SK-N-SH (cell line): ENCODE results near the gene NBPF1. TPM values are rescaled to one million over a fixed set of nuclear protein-coding genes. Genes with fewer than 3 reads are reported as not detected.
"Not testable (repeated sequence)": the region's sequence is repeated elsewhere in the genome, so short reads cannot be mapped to it uniquely, and the experiment has no call there.

ENCODE experiments used
- CTCF ChIA-PET: fragments of 300-600, 350-600 bp; formaldehyde crosslinking; extraction: SDS; loops from one replicate; lab custom pipeline; 2021; lab: Yijun Ruan, JAX
- POLR2A ChIA-PET: fragments of 350-600 bp; sonication (Branson Sonifier 250); formaldehyde crosslinking; extraction: SDS; loops from one replicate; lab custom pipeline; 2020; ENCODE audit warnings: antibody characterized with exemption, inconsistent platforms; lab: Yijun Ruan, JAX
- DNase-seq: peaks from one replicate; pipeline ENCODE4 v3.0.0; 2012
- H2AFZ ChIP-seq: fragments of 200-600 bp; sonication (generic); 2 replicates; pipeline ENCODE4 v1.8.1; 2016; ENCODE audit warnings: antibody characterized with exemption, mild to moderate bottlenecking, low read depth
- H3F3A ChIP-seq: fragments of 200-600 bp; sonication (generic); replicated peaks from 2 replicates; pipeline ENCODE3; 2016; ENCODE audit warnings: antibody characterized with exemption, mild to moderate bottlenecking; ENCODE audit not compliant: insufficient read depth
- H3K27ac ChIP-seq, 2 experiments: fragments of 200-500 bp in 1 of 2; fragments of 200-600 bp in 1 of 2; sonication (Bioruptor generic) in 1 of 2; sonication (generic), shearing (Covaris generic) in 1 of 2; 2 replicates each; pipeline versions ENCODE4 v1.5.1 to v1.6.1; 2014 to 2016; ENCODE audit warnings: low read depth in 2 of 2, inconsistent platforms in 1 of 2, low read length in 1 of 2, mild to moderate bottlenecking in 1 of 2, mixed read lengths in 1 of 2
- H3K27me3 ChIP-seq: fragments of 200-600 bp; sonication (generic), shearing (Covaris generic); 2 replicates; pipeline ENCODE4 v1.6.1; 2016; ENCODE audit warnings: mixed run types; ENCODE audit not compliant: insufficient read depth
- H3K36me3 ChIP-seq, 2 experiments: fragments of 200-500 bp in 1 of 2; fragments of 200-600 bp in 1 of 2; sonication (Bioruptor generic) in 1 of 2; sonication (generic) in 1 of 2; replicated peaks in 1 of 2; 2 replicates each; pipeline versions ENCODE3 to v1.5.1; 2014 to 2016; ENCODE audit warnings: low read length in 1 of 2, mild to moderate bottlenecking in 1 of 2; ENCODE audit not compliant: insufficient read depth in 2 of 2, control insufficient read depth in 1 of 2
- H3K4me1 ChIP-seq, 2 experiments: fragments of 200-500 bp in 1 of 2; fragments of 200-600 bp in 1 of 2; sonication (Bioruptor generic) in 1 of 2; sonication (generic), shearing (Covaris generic) in 1 of 2; 2 replicates each; pipeline versions ENCODE4 v1.5.1 to v1.6.1; 2014 to 2016; ENCODE audit warnings: low read depth in 1 of 2, low read length in 1 of 2, mixed run types in 1 of 2; ENCODE audit not compliant: insufficient read depth in 2 of 2, control insufficient read depth in 1 of 2
- H3K4me2 ChIP-seq: fragments of 200-600 bp; sonication (generic), shearing (Covaris generic); 2 replicates; pipeline ENCODE4 v1.6.1; 2017; ENCODE audit warnings: mixed run types
- H3K4me3 ChIP-seq, 2 experiments: fragments of 200-500 bp in 1 of 2; fragments of 200-600 bp in 1 of 2; sonication (Bioruptor generic) in 1 of 2; sonication (generic), shearing (Covaris generic) in 1 of 2; 2 replicates each; pipeline versions ENCODE4 v1.5.1 to v1.8.1; 2014 to 2016; ENCODE audit warnings: low read depth in 2 of 2, inconsistent platforms in 1 of 2, low read length in 1 of 2, mild to moderate bottlenecking in 1 of 2, mixed read lengths in 1 of 2, moderate library complexity in 1 of 2
- H3K79me2 ChIP-seq: fragments of 200-600 bp; sonication (generic); 2 replicates; pipeline ENCODE4 v1.8.1; 2017; ENCODE audit warnings: mild to moderate bottlenecking; ENCODE audit not compliant: insufficient read depth
- H3K9ac ChIP-seq: fragments of 200-600 bp; sonication (generic); 2 replicates; pipeline ENCODE4 v1.6.1; 2017; ENCODE audit warnings: mixed run types
- H3K9me2 ChIP-seq: fragments of 200-600 bp; sonication (generic); 2 replicates; pipeline ENCODE4 v1.6.1; 2017; ENCODE audit warnings: mixed run types
- H3K9me3 ChIP-seq: fragments of 200-600 bp; sonication (generic); 2 replicates; pipeline ENCODE4 v1.6.1; 2017; ENCODE audit warnings: mixed run types, mild to moderate bottlenecking, moderate library complexity
- H4K20me1 ChIP-seq: fragments of 200-600 bp; sonication (generic); 2 replicates; pipeline ENCODE4 v1.6.1; 2017; ENCODE audit warnings: mild to moderate bottlenecking, mixed run types; ENCODE audit not compliant: insufficient read depth
- CHD2 ChIP-seq: fragments of 150-350 bp; IDR thresholded peaks from 2 replicates; pipeline ENCODE4 v1.6.1; 2018; ENCODE audit warnings: low read length; ENCODE audit not compliant: partially characterized antibody
- ELF1 ChIP-seq: IDR thresholded peaks from 2 replicates; pipeline ENCODE4 v1.4.0; 2012
- FOXJ3 ChIP-seq: sonication (generic); formaldehyde crosslinking; IDR thresholded peaks from 2 replicates; pipeline ENCODE4 v1.5.1; 2020; ENCODE audit warnings: mild to moderate bottlenecking, missing genetic modification reagents
- GABPA ChIP-seq: IDR thresholded peaks from 2 replicates; pipeline ENCODE4 v1.4.0; 2012; ENCODE audit warnings: low read depth, mild to moderate bottlenecking
- MAX ChIP-seq: IDR thresholded peaks from 2 replicates; pipeline ENCODE4 v1.4.0; 2012; ENCODE audit warnings: low read depth
- MXI1 ChIP-seq: IDR thresholded peaks from 2 replicates; pipeline ENCODE4 v1.6.1; 2012; ENCODE audit warnings: mild to moderate bottlenecking, low read depth, low read length, improper control_type of control experiment
- NRF1 ChIP-seq: IDR thresholded peaks from 2 replicates; pipeline ENCODE4 v1.6.1; 2012; ENCODE audit warnings: low read depth, mild to moderate bottlenecking, low read length
- POLR2AphosphoS5 ChIP-seq: IDR thresholded peaks from 2 replicates; pipeline ENCODE4 v1.6.1; 2012; ENCODE audit warnings: low read depth, low read length
- RAD21 ChIP-seq: IDR thresholded peaks from 2 replicates; pipeline ENCODE4 v1.6.1; 2012; ENCODE audit warnings: mild to moderate bottlenecking, low read length
- REST ChIP-seq: IDR thresholded peaks from 2 replicates; pipeline ENCODE4 v1.6.1; 2012; ENCODE audit warnings: mild to moderate bottlenecking, low read depth, low read length, moderate library complexity
- SIN3A ChIP-seq: IDR thresholded peaks from 2 replicates; pipeline ENCODE4 v1.6.1; 2012; ENCODE audit warnings: low read depth, mild to moderate bottlenecking, low read length, moderate library complexity, borderline replicate concordance
- SMC3 ChIP-seq: IDR thresholded peaks from 2 replicates; pipeline ENCODE4 v1.6.1; 2012; ENCODE audit warnings: low read depth, low read length, improper control_type of control experiment
- TAF1 ChIP-seq: IDR thresholded peaks from 2 replicates; pipeline ENCODE4 v1.6.1; 2012; ENCODE audit warnings: low read depth, mild to moderate bottlenecking, low read length, moderate library complexity, borderline replicate concordance
- YY1 ChIP-seq: IDR thresholded peaks from 2 replicates; pipeline ENCODE4 v1.4.0; 2012; ENCODE audit warnings: low read depth, mild to moderate bottlenecking
- WGBS: methylation state at CpG from one replicate; pipeline ENCODE4 v1.1.6; 2017; ENCODE audit warnings: low lambda C conversion rate; 5-methylcytosine and 5-hydroxymethylcytosine counted together
- polyA plus RNA-seq, 3 experiments: library from polyadenylated mRNA; depleted of rRNA; stranded (reverse); fragments of >200 nt; gene quantifications; 2 replicates each; pipeline ENCODE4 v1.2.3, GENCODE V29; 2012
- TF ChIP-seq, protein P1 (sequence below): fragments of 200-600 bp; sonication (generic); IDR thresholded peaks from 2 replicates; pipeline ENCODE4 v1.6.1; 2017; ENCODE audit warnings: antibody characterized with exemption, mild to moderate bottlenecking, moderate library complexity
- TF ChIP-seq, protein P2 (sequence below): IDR thresholded peaks from 2 replicates; pipeline ENCODE4 v1.4.0; 2012; ENCODE audit warnings: low read depth, borderline replicate concordance

NBPF1 gene
- polyA plus RNA-seq, 1 of the 3 experiments (the other 2 are of a cell fraction) = 29.8 TPM

DNA sequence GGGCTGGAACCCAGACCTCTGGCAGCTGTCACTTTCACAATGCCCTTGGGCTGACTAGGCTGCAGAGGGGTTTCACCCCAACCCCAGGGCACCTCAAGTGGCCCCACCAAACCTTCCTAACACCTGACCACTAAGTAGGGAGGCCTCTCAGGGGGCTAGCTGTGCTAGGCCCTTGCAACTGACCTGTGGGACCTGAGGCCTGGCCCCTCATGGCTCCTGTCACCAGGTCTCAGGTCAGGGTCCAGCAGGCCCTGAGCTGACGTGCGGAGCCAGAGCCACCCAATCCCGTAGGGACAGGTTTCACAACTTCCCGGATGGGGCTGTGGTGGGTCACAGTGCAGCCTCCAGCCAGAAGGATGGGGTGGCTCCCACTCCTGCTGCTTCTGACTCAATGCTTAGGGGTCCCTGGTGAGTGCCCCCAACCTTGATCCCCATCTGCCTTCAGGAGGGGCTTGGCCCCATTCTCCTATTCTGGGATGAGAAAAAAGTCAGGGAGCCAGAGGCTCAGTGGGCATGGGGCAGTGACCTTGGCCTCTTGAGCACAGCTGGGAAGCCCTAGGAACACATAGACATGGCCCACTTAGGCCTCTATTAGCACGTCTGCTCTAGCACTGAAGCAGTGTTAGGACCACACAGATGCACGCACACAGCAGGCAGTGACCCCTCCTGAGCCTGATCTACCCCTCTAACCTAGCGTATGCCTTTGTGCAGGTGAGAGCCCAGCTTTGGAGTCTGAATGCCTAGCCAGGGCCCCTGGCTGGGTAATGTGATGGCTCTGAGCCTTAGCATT, 32.1 kb upstream of the NBPF1 start:
- Histone ChIP-seq H3K4me3 (peak overlapping the region in 1 of 2 experiments; percentile 100; a peak in 1 of 4 replicates), H3K27ac (peak overlapping the region in 1 of 2 experiments; percentile 91; a peak in 2 of 4 replicates), H3K4me1 (peaks cover 15 to 25% of the 10 kb centered on the region in 2 experiments; a peak in 2 of 4 replicates), H3K79me2 (peaks cover 38% of the 10 kb centered on the region), H3K9ac (peak overlapping the region; percentile 90), H3K4me2 (peak overlapping the region; percentile 97), H2AFZ (peak overlapping the region; percentile 99)
- DNase-seq = peak; percentile 52
- H3K27me3 ChIP-seq, H3F3A ChIP-seq, H3K9me2 ChIP-seq, H4K20me1 ChIP-seq, H3K36me3 ChIP-seq, H3K9me3 ChIP-seq: not testable (repeated sequence)
- 96% methylated on average over 7 of the region's 7 CpGs for WGBS
- 0 out of 2 replicates have a peak, but pooled peaks have one; percentile 4 for TF ChIP-seq NRF1
- ChIA-PET CTCF (interaction anchor here (0.7 to 2.6 kb wide), 3 partner anchors 24 to 32 kb away, joined by 3 to 11 read pairs (median 4); partner anchors contain the start of gene NBPF1), POLR2A (interaction anchor here (1.3 to 1.5 kb wide), 2 partner anchors 25 to 132 kb away, joined by 4 read pairs; no protein-coding TSS in a partner anchor)

- not testable (repeated sequence) for H4K20me1 ChIP-seq, H3K27me3 ChIP-seq, H3K36me3 ChIP-seq, H3F3A ChIP-seq, H3K9me3 ChIP-seq, H3K9me2 ChIP-seq
- Histone ChIP-seq H3K27ac (peak overlapping the region; percentile 50 to 91), H3K9ac (peak overlapping the region; percentile 90), H3K79me2 (peaks cover 45% of the 10 kb centered on the region), H3K4me3 (peak overlapping the region; percentile 64 to 100), H3K4me2 (peak overlapping the region; percentile 97), H2AFZ (peak overlapping the region; percentile 99), H3K4me1 (peaks cover 15 to 25% of the 10 kb centered on the region in 2 experiments; a peak in 2 of 4 replicates)
- CTCF ChIA-PET = interaction anchor here (0.6 to 2.6 kb wide), 8 partner anchors 22 to 239 kb away, joined by 3 to 11 read pairs (median 3); partner anchors contain the start of gene NBPF1
- WGBS = 15% methylated on average over 61 of the region's 61 CpGs
- POLR2A ChIA-PET = interaction anchor here (0.7 to 1.5 kb wide), 4 partner anchors 20 to 131 kb away, joined by 3 to 6 read pairs (median 4); partner anchors contain the start of gene NBPF1
- peak; percentile 100 for DNase-seq
- TF ChIP-seq ELF1 (peak; percentile 81), POLR2AphosphoS5 (peak; percentile 97), GABPA (peak; percentile 83), TAF1 (peak; percentile 92), MXI1 (peak; percentile 95), RAD21 (peak; percentile 46), YY1 (peak; percentile 78), CHD2 (peak; percentile 98), SMC3 (peak; percentile 33; the same call in 1 of the 2 replicates), REST (peak; percentile 85), NRF1 (peak; percentile 98), MAX (peak; percentile 96), FOXJ3 (CRISPR knock-in tag) (peak; percentile 81), SIN3A (peak; percentile 99)
- TF ChIP-seq, protein P1, sequence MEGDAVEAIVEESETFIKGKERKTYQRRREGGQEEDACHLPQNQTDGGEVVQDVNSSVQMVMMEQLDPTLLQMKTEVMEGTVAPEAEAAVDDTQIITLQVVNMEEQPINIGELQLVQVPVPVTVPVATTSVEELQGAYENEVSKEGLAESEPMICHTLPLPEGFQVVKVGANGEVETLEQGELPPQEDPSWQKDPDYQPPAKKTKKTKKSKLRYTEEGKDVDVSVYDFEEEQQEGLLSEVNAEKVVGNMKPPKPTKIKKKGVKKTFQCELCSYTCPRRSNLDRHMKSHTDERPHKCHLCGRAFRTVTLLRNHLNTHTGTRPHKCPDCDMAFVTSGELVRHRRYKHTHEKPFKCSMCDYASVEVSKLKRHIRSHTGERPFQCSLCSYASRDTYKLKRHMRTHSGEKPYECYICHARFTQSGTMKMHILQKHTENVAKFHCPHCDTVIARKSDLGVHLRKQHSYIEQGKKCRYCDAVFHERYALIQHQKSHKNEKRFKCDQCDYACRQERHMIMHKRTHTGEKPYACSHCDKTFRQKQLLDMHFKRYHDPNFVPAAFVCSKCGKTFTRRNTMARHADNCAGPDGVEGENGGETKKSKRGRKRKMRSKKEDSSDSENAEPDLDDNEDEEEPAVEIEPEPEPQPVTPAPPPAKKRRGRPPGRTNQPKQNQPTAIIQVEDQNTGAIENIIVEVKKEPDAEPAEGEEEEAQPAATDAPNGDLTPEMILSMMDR = peak; percentile 58
- TF ChIP-seq, protein P2, sequence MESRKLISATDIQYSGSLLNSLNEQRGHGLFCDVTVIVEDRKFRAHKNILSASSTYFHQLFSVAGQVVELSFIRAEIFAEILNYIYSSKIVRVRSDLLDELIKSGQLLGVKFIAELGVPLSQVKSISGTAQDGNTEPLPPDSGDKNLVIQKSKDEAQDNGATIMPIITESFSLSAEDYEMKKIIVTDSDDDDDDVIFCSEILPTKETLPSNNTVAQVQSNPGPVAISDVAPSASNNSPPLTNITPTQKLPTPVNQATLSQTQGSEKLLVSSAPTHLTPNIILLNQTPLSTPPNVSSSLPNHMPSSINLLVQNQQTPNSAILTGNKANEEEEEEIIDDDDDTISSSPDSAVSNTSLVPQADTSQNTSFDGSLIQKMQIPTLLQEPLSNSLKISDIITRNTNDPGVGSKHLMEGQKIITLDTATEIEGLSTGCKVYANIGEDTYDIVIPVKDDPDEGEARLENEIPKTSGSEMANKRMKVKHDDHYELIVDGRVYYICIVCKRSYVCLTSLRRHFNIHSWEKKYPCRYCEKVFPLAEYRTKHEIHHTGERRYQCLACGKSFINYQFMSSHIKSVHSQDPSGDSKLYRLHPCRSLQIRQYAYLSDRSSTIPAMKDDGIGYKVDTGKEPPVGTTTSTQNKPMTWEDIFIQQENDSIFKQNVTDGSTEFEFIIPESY = peak; percentile 97
Observed at GRCh38 chr1:16644482-16645270, 31.3 kb upstream of the NBPF1 start.
